ENCODE data around the gene ASIC4. TPM values are rescaled to one million over a fixed set of nuclear protein-coding genes. Genes with fewer than 3 reads are reported as not detected.

The ASIC4 gene
- total and polyA plus RNA-seq, 9 of the 15 experiments (the other 6 are each of a cell fraction or from before 2014, with no cell fraction given) = 0.07 to 19.2 (median 4.8) TPM

- TF ChIP-seq USF1 (CRISPR knock-in tag; IDR thresholded peaks at IDR 0.05) (0 out of 2 replicates have a peak, but pooled peaks have one; percentile 14), USF2 (CRISPR knock-in tag; IDR thresholded peaks at IDR 0.05) (0 out of 2 replicates have a peak, but pooled peaks have one; percentile 40), MITF (IDR thresholded peaks at IDR 0.05) (no peak), ZNF75A (CRISPR knock-in tag; IDR thresholded peaks at IDR 0.05) (no peak), ZNF347 (CRISPR knock-in tag; IDR thresholded peaks at IDR 0.05; ENCODE audit: low read depth) (no peak), PHTF2 (CRISPR knock-in tag; IDR thresholded peaks at IDR 0.05) (no peak), GATAD2B (IDR thresholded peaks at IDR 0.05; ENCODE audit: borderline replicate concordance) (no peak), ARHGAP35 (IDR thresholded peaks at IDR 0.05; ENCODE audit: partially characterized antibody) (no peak), VEZF1 (CRISPR knock-in tag; IDR thresholded peaks at IDR 0.05) (0 out of 2 replicates have a peak, but pooled peaks have one; percentile 33)
Measured at GRCh38 chr2:219551441-219552381, 37.4 kb downstream of the ASIC4 start (continued).

Measured in K562 (cell line).